ENCODE data around the gene TUFT1.

DNA sequence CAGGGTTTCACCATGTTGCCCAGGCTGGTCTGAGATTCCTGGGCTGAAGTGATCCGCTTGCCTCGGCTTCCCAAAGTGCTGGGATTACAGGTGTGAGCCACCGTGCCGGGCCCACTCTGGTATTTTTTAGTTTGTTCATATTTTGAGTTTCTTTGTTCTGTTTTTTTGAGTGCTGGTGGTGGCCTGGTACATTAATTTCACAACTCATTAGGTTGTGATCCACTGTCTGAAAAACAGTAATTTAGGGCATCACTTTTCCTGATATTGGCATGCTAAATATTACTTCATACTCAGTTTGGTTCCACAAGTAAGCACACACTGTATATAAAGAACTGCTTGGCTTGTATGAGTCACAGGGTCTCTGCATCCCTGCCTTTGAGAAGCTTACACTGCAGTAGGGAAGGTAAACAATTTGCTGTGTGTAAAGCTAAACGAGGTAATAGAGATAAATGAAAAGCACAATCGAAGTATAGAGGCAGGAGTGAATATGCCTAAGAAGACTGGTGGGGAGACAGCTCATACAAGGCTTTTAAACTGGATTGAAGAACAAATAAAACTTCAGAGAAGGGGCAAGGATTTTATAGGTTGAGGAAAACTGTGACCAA, 79.5 kb downstream of the TUFT1 start:
- TF ChIP-seq, protein P1, sequence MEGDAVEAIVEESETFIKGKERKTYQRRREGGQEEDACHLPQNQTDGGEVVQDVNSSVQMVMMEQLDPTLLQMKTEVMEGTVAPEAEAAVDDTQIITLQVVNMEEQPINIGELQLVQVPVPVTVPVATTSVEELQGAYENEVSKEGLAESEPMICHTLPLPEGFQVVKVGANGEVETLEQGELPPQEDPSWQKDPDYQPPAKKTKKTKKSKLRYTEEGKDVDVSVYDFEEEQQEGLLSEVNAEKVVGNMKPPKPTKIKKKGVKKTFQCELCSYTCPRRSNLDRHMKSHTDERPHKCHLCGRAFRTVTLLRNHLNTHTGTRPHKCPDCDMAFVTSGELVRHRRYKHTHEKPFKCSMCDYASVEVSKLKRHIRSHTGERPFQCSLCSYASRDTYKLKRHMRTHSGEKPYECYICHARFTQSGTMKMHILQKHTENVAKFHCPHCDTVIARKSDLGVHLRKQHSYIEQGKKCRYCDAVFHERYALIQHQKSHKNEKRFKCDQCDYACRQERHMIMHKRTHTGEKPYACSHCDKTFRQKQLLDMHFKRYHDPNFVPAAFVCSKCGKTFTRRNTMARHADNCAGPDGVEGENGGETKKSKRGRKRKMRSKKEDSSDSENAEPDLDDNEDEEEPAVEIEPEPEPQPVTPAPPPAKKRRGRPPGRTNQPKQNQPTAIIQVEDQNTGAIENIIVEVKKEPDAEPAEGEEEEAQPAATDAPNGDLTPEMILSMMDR (IDR thresholded peaks at IDR 0.05): no peak
- no peak for TF ChIP-seq POLR2A (IDR thresholded peaks at IDR 0.05)

All from stomach (tissue), 4 donors.